Measurements from ENCODE around the gene RPL10A. TPM values are rescaled to one million over a fixed set of nuclear protein-coding genes. Genes with fewer than 3 reads are reported as not detected.

RPL10A gene
- polyA plus RNA-seq, 3 donors = 345 to 1,242 (median 421) TPM

GRCh38 chr6:35443341-35444030, 24.7 kb upstream of the RPL10A start:
- Histone ChIP-seq H3K9me3 (replicated peaks in 1 of 2; ENCODE audit: control insufficient read depth in 1 of 2, insufficient read depth in 1 of 2, low read length in 2 of 2) (no peaks in the 10 kb centered on the region), H3K4me1 (ENCODE audit: control insufficient read depth in 1 of 2, insufficient read depth in 2 of 2, low read length in 2 of 2) (no peaks in the 10 kb centered on the region), H3K79me2 (ENCODE audit: insufficient read depth, low read length) (no peaks in the 10 kb centered on the region), H4K20me1 (ENCODE audit: insufficient read depth, low read length) (no peaks in the 10 kb centered on the region), H3K36me3 (replicated peaks in 1 of 2; ENCODE audit: control insufficient read depth in 1 of 2, insufficient read depth in 2 of 2, low read length in 2 of 2) (no peaks in the 10 kb centered on the region), H3K27ac (ENCODE audit: low read depth in 1 of 2, low read length in 2 of 2) (no peak overlapping the region), H3K4me3 (replicated peaks in 1 of 3; ENCODE audit: low read depth in 2 of 3, low read length in 3 of 3) (no peak overlapping the region), H3K9ac (ENCODE audit: insufficient read depth, low read length, poor library complexity, severe bottlenecking) (no peak overlapping the region), H3K4me2 (replicated peaks; ENCODE audit: extremely low read depth, low read length, poor library complexity, severe bottlenecking) (no peak overlapping the region), H3K27me3 (ENCODE audit: control insufficient read depth in 2 of 2, insufficient read depth in 2 of 2, low read length in 2 of 2) (no peaks in the 10 kb centered on the region), H2AFZ (ENCODE audit: insufficient read depth, low read depth, low read length, poor library complexity, severe bottlenecking) (no peak overlapping the region)
- no peak for TF ChIP-seq CTCF (IDR thresholded peaks at IDR 0.05)
- Mint-ChIP-seq H3K36me3 (no peaks in the 10 kb centered on the region), H3K9me3 (no peaks in the 10 kb centered on the region), H3K4me3 (no peak overlapping the region), H3K27me3 (ENCODE audit: low read depth in 3 of 3) (peaks cover 5 to 17% (median 15%) of the 10 kb centered on the region in 3 donors), H3K27ac (no peak overlapping the region), H3K4me1 (peaks cover 5% of the 10 kb centered on the region)
- 100% methylated on average over 6 of the region's 9 CpGs for WGBS (ENCODE audit: insufficient coverage)
- DNase-seq = no peak
- intact Hi-C loops (cut with micrococcal nuclease) = no loop called here

- intact Hi-C loops (cut with micrococcal nuclease) = loop anchor here in 1 of 2 donors (5.0 kb wide), 1 partner anchor 148 kb away; the partner anchor contains the start of gene DEF6
- Histone ChIP-seq H3K9ac (ENCODE audit: insufficient read depth, low read length, poor library complexity, severe bottlenecking) (no peak overlapping the region), H2AFZ (ENCODE audit: insufficient read depth, low read depth, low read length, poor library complexity, severe bottlenecking) (no peak overlapping the region), H3K27ac (ENCODE audit: low read depth in 1 of 2, low read length in 2 of 2) (no peak overlapping the region), H3K9me3 (replicated peaks in 1 of 2; ENCODE audit: control insufficient read depth in 1 of 2, insufficient read depth in 1 of 2, low read length in 2 of 2) (no peaks in the 10 kb centered on the region), H3K36me3 (replicated peaks in 1 of 2; ENCODE audit: control insufficient read depth in 1 of 2, insufficient read depth in 2 of 2, low read length in 2 of 2) (no peaks in the 10 kb centered on the region), H3K4me3 (replicated peaks in 1 of 3; ENCODE audit: low read depth in 2 of 3, low read length in 3 of 3) (no peak overlapping the region), H3K27me3 (ENCODE audit: control insufficient read depth in 2 of 2, insufficient read depth in 2 of 2, low read length in 2 of 2) (peaks cover 0 to 2% of the 10 kb centered on the region in 2 donors), H4K20me1 (ENCODE audit: insufficient read depth, low read length) (no peaks in the 10 kb centered on the region), H3K79me2 (ENCODE audit: insufficient read depth, low read length) (no peaks in the 10 kb centered on the region), H3K4me2 (replicated peaks; ENCODE audit: extremely low read depth, low read length, poor library complexity, severe bottlenecking) (no peak overlapping the region), H3K4me1 (ENCODE audit: control insufficient read depth in 1 of 2, insufficient read depth in 2 of 2, low read length in 2 of 2) (no peaks in the 10 kb centered on the region)
- 56% methylated on average over 7 of the region's 7 CpGs for WGBS (ENCODE audit: insufficient coverage)
- Mint-ChIP-seq H3K36me3 (no peaks in the 10 kb centered on the region), H3K9me3 (peaks cover 0 to 2% (median 0%) of the 10 kb centered on the region in 7 donors), H3K27me3 (ENCODE audit: low read depth in 3 of 3) (peaks cover 6 to 24% (median 20%) of the 10 kb centered on the region in 3 donors), H3K27ac (no peak overlapping the region), H3K4me3 (no peak overlapping the region), H3K4me1 (peaks cover 4% of the 10 kb centered on the region)
- TF ChIP-seq CTCF (IDR thresholded peaks at IDR 0.05) = no peak
- no peak for DNase-seq
Observed at GRCh38 chr6:35445691-35446090, 22.5 kb upstream of the RPL10A start.

Measured in CD14-positive monocyte (primary cell).